Endothelial cell of umbilical vein (primary cell): Measurements from ENCODE around the gene CNTNAP2.

Experiments
- FOS ChIP-seq: IDR thresholded peaks from 2 replicates; pipeline ENCODE4 v1.6.1; 2011; ENCODE audit warnings: mild to moderate bottlenecking, low read length, moderate library complexity, borderline replicate concordance; ENCODE audit not compliant: insufficient read depth
- POLR2A ChIP-seq: IDR thresholded peaks from 2 replicates; pipeline ENCODE4 v1.6.1; 2012; ENCODE audit warnings: low read depth, mild to moderate bottlenecking, control low read depth, low read length
- TF ChIP-seq, protein P1 (sequence below), 2 donors: IDR thresholded peaks; 1 replicate in 1 of 2; 2 replicates in 1 of 2; pipeline ENCODE4 v1.5.1; 2011; ENCODE audit warnings: low read length in 2 of 2, mild to moderate bottlenecking in 2 of 2, moderate library complexity in 2 of 2, control low read depth in 1 of 2, inconsistent platforms in 1 of 2, low read depth in 1 of 2; ENCODE audit not compliant: insufficient read depth in 1 of 2; ENCODE audit errors: extremely low read depth in 1 of 2

DNA sequence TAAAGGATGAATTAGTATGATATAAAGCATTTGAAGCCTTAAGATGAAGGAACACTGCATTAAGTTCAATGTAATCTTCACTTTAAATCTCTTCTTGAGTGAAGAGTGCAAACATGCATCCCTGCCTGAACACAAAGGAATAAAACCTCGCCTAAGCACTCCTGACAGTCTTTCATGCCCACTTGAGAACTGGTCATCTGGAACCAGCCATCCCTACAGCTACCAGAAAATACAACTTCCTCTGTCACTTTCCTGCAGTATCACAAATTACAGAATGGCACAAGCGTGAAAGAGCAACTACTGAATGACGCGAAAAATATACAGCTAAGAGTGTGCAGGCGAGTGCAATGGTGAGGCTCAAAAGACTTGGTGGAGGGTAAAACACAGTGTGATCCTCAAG, 1079.9 kb downstream of the CNTNAP2 start:
- TF ChIP-seq, protein P1, sequence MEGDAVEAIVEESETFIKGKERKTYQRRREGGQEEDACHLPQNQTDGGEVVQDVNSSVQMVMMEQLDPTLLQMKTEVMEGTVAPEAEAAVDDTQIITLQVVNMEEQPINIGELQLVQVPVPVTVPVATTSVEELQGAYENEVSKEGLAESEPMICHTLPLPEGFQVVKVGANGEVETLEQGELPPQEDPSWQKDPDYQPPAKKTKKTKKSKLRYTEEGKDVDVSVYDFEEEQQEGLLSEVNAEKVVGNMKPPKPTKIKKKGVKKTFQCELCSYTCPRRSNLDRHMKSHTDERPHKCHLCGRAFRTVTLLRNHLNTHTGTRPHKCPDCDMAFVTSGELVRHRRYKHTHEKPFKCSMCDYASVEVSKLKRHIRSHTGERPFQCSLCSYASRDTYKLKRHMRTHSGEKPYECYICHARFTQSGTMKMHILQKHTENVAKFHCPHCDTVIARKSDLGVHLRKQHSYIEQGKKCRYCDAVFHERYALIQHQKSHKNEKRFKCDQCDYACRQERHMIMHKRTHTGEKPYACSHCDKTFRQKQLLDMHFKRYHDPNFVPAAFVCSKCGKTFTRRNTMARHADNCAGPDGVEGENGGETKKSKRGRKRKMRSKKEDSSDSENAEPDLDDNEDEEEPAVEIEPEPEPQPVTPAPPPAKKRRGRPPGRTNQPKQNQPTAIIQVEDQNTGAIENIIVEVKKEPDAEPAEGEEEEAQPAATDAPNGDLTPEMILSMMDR (IDR thresholded peaks at IDR 0.05; ENCODE audit: extremely low read depth in 1 of 2, insufficient read depth in 1 of 2, low read depth in 1 of 2, low read length in 2 of 2), result no peak
- TF ChIP-seq FOS (no peak), POLR2A (no peak)
